Activated B cell treated with CpG ODN at 0.5 μM for 24 hours (primary cell): ENCODE data around the gene PGAP2. TPM values are rescaled to one million over a fixed set of nuclear protein-coding genes. Genes with fewer than 3 reads are reported as not detected.
A peak's percentile ranks its signal among the peaks of the same experiment; 100 is the strongest.

ENCODE experiments used
- ATAC-seq: fragments of 200-7000 bp; cut with Tn5 transposase; one replicate; pipeline ENCODE4 v1.10.0; 2021; ENCODE audit warnings: low read depth, mild to moderate bottlenecking, moderate library complexity
- CTCF ChIA-PET: fragments of 350-600 bp; sonication (Branson Sonifier 250); formaldehyde crosslinking; loops from one replicate; lab custom pipeline; 2021; ENCODE audit warnings: antibody characterized with exemption; lab: Charles Lee
- POLR2A ChIA-PET: fragments of 350-600 bp; sonication (Branson Sonifier 250); formaldehyde crosslinking; loops from one replicate; lab custom pipeline; 2021; ENCODE audit warnings: antibody characterized with exemption; lab: Charles Lee
- DNase-seq: peaks from one replicate; pipeline ENCODE4 v3.0.0; 2022
- H3K27ac Mint-ChIP-seq: one replicate; pipeline ENCODE4 v1.8.0; 2020; ENCODE audit warnings: mixed read lengths
- H3K27me3 Mint-ChIP-seq: one replicate; pipeline ENCODE4 v1.8.0; 2021; ENCODE audit warnings: mixed read lengths
- H3K36me3 Mint-ChIP-seq: one replicate; pipeline ENCODE4 v1.8.0; 2021; ENCODE audit warnings: low read depth, mixed read lengths
- H3K4me1 Mint-ChIP-seq: one replicate; pipeline ENCODE4 v1.8.0; 2021; ENCODE audit warnings: mixed read lengths
- H3K4me3 Mint-ChIP-seq: one replicate; pipeline ENCODE4 v1.8.0; 2020; ENCODE audit warnings: mild to moderate bottlenecking, mixed read lengths
- H3K9me3 Mint-ChIP-seq: one replicate; pipeline ENCODE4 v1.8.0; 2020; ENCODE audit warnings: mixed read lengths
- intact Hi-C: fragments of 100-400 bp; cut with micrococcal nuclease; formaldehyde crosslinking; loops from one replicate; pipeline ENCODE4 v1.15.1; 2024
- total RNA-seq: library from RNA; stranded (reverse); gene quantifications from 2 replicates; pipeline ENCODE4 v1.2.3, GENCODE V29; 2022
- TF ChIP-seq, protein P1 (sequence below): fragments of 200-600 bp; IDR thresholded peaks from one replicate; pipeline ENCODE4 v1.8.0; 2022; ENCODE audit warnings: antibody characterized with exemption, mild to moderate bottlenecking

Gene PGAP2
- total RNA-seq, 1 donor from 2014 or later: 25.0 TPM

DNA sequence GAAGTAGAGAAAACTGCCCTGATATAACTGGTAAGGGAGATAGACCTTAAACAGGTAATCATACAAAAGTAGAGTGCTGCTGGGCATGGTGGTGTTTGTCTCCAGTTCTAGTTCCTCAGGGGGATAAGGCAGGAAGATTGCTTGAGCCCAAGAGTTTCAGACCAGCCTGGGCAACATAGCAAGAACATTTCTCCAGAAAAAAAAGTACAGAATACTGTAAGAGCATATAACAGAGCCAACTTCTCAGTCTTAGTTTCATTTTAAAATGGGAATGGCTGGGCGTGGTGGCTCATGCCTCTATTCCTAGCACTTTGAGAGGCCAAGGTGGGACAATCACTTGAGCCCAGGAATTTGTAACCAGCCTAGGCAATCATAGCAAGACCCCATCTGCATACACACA is 36.9 kb downstream of the PGAP2 start:
- Mint-ChIP-seq H3K36me3 (no peaks in the 10 kb centered on the region), H3K4me3 (no peak overlapping the region), H3K27me3 (no peaks in the 10 kb centered on the region), H3K27ac (no peak overlapping the region), H3K4me1 (peaks cover 21% of the 10 kb centered on the region), H3K9me3 (no peaks in the 10 kb centered on the region)
- no peak for DNase-seq
- CTCF ChIA-PET: interaction anchor here (14.0 kb wide), 1 partner anchor 224 kb away, joined by 526 read pairs; no protein-coding TSS in a partner anchor
- intact Hi-C loops: no loop called here
- no peak for ATAC-seq
- POLR2A ChIA-PET: interaction anchor here (1.0 to 9.3 kb wide), 2 partner anchors 7 to 227 kb away, joined by 3 to 352 read pairs; partner anchors contain the start of gene STIM1
- TF ChIP-seq, protein P1, sequence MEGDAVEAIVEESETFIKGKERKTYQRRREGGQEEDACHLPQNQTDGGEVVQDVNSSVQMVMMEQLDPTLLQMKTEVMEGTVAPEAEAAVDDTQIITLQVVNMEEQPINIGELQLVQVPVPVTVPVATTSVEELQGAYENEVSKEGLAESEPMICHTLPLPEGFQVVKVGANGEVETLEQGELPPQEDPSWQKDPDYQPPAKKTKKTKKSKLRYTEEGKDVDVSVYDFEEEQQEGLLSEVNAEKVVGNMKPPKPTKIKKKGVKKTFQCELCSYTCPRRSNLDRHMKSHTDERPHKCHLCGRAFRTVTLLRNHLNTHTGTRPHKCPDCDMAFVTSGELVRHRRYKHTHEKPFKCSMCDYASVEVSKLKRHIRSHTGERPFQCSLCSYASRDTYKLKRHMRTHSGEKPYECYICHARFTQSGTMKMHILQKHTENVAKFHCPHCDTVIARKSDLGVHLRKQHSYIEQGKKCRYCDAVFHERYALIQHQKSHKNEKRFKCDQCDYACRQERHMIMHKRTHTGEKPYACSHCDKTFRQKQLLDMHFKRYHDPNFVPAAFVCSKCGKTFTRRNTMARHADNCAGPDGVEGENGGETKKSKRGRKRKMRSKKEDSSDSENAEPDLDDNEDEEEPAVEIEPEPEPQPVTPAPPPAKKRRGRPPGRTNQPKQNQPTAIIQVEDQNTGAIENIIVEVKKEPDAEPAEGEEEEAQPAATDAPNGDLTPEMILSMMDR: no peak

DNA sequence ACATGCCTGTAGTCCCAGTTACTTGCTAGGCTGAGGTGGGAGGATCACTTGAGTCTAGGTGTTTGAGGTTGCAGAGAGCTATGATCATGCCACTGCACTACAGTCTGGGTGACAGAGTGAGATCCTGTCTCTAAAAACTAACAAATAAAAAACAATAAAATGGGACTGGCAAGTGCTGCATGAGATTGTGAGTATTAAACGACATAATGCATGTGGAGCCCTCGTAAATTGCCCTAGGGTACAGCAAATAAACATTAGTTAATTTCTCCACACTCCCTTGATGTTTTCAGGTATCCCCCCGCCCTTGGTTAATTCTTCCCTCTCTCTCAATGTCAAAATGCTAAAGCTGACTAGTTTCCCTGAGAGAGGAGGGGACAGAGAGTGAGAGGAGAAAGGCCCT is 37.3 kb downstream of the PGAP2 start:
- TF ChIP-seq, protein P1: no peak
- intact Hi-C loops: no loop called here
- H3K27me3 Mint-ChIP-seq: no peaks in the 10 kb centered on the region
- DNase-seq (no peak), ATAC-seq (no peak)
- no peak overlapping the region for H3K4me3 Mint-ChIP-seq
- H3K9me3 Mint-ChIP-seq: no peaks in the 10 kb centered on the region
- no peaks in the 10 kb centered on the region for H3K36me3 Mint-ChIP-seq
- no peak overlapping the region for H3K27ac Mint-ChIP-seq
- CTCF ChIA-PET: interaction anchor here (1.0 to 14.0 kb wide), 3 partner anchors 8 to 224 kb away, joined by 3 to 526 read pairs (median 7); partner anchors contain the start of gene STIM1
- peaks cover 21% of the 10 kb centered on the region for H3K4me1 Mint-ChIP-seq
- POLR2A ChIA-PET: interaction anchor here (1.0 kb wide), 1 partner anchor 227 kb away, joined by 3 read pairs; no protein-coding TSS in a partner anchor

DNA sequence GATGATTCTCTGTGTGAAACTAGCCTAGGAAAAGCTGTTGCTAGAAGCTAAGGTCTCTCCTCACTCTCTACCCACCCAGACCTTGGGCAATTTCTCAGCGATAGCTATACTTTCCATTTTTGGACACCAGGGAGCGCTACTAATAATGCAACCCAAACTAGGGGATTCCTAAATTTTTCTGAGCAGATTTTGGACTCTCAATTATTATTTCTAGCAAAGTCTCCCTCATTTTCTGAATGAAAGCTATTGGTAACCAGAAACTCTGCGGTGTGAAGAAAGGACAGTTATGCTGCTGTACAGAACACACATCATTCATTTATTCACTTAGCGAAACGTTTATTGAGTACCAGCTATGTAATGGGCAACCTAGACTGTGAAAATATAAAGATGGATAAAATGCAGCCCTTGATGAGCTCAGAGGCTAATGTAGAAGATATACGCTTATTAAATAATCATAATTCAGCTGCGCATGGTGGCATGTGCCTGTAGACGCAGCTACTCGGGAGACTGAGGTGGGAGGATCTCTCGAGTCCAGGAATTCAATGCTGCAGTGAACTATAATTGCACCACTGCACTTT is 41.0 kb downstream of the PGAP2 start:
- ChIA-PET POLR2A (interaction anchor here (0.5 to 8.0 kb wide), 13 partner anchors 9 to 224 kb away, joined by 3 to 352 read pairs (median 4); partner anchors contain the start of gene RHOG), CTCF (interaction anchor here (0.6 to 14.0 kb wide), 51 partner anchors 8 to 246 kb away, joined by 3 to 526 read pairs (median 4); partner anchors contain the start of genes PGAP2 and RHOG)
- no peak overlapping the region for H3K4me3 Mint-ChIP-seq
- intact Hi-C loops: loop anchor here (1.0 kb wide), 3 partner anchors 123 to 223 kb away; no protein-coding TSS in a partner anchor
- peaks cover 22% of the 10 kb centered on the region for H3K4me1 Mint-ChIP-seq
- no peaks in the 10 kb centered on the region for H3K9me3 Mint-ChIP-seq
- no peaks in the 10 kb centered on the region for H3K27me3 Mint-ChIP-seq
- ATAC-seq: peak; percentile 62
- no peak for DNase-seq
- no peaks in the 10 kb centered on the region for H3K36me3 Mint-ChIP-seq
- TF ChIP-seq, protein P1: no peak
- no peak overlapping the region for H3K27ac Mint-ChIP-seq

DNA sequence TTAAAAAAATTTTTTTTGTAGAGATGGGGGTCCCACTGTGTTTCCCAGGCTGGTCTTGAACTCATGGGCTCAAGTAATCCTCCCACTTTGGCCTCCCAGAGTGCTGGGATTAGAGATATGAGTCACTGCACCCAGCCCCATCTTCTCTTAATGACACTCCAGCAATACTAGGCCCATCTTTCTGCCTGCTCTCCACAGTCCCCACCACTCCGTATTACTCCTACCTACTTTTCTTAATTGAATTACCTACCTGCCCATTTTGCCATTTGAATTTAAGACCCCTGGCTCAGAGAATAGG is 45.1 kb downstream of the PGAP2 start:
- Mint-ChIP-seq H3K4me3 (peak overlapping the region; percentile 90), H3K27me3 (no peaks in the 10 kb centered on the region), H3K27ac (peak overlapping the region; percentile 99), H3K4me1 (peaks cover 51% of the 10 kb centered on the region), H3K9me3 (no peaks in the 10 kb centered on the region), H3K36me3 (peaks cover 4% of the 10 kb centered on the region)
- ChIA-PET CTCF (interaction anchor here (1.0 to 14.0 kb wide), 11 partner anchors 10 to 216 kb away, joined by 3 to 526 read pairs (median 17); partner anchors contain the start of gene RHOG), POLR2A (interaction anchor here (0.6 to 8.0 kb wide), 20 partner anchors 13 to 219 kb away, joined by 4 to 352 read pairs (median 20); partner anchors contain the start of genes NUP98, PGAP2 and RHOG)
- ATAC-seq: no peak
- TF ChIP-seq, protein P1: no peak
- no peak for DNase-seq
- intact Hi-C loops: no loop called here
